CD4-positive, alpha-beta T cell treated with Interleukin-17A for 1 hour (primary cell): ENCODE results near the gene STAU1.
A peak's percentile ranks its signal among the peaks of the same experiment; 100 is the strongest.
"Not testable (repeated sequence)": the region's sequence is repeated elsewhere in the genome, so short reads cannot be mapped to it uniquely, and the experiment has no call there.

Experiments used
- DNase-seq: peaks from one replicate; pipeline ENCODE4 v3.0.0-alpha.2; 2020

Gene STAU1

DNA sequence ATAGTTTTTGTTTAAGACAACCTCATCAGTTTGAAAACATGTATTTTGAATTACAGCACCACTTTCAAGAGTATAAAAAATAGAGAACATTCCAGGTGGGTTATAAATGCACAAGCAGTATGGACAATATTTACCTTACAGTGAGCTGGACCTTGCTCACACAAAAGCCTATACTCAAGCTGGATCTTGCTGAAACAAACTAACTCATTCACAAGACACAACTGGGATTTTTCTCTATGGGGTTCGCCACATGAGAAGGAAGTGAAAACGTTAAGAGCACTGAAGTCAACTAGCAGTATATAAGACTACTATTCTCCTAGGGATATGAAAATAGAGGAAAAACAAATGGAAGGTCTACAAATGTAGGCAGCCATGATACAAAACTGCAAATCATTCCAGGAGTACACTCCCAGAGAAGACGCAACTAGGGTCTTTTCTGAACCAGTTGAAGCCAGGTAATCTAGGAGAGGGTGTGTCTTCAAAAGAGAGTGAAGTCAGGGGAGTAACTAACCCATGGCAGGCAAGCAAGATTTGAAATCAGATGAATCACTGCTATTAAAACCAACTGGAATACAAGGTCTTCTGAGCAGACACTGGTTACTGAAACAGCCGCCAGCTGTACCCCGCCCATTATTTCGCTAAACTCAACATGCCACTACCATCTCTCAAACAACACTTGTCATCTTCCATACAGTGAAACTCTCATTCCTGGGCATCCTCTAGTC, 26.5 kb downstream of the STAU1 start:
- no peak for DNase-seq

DNA sequence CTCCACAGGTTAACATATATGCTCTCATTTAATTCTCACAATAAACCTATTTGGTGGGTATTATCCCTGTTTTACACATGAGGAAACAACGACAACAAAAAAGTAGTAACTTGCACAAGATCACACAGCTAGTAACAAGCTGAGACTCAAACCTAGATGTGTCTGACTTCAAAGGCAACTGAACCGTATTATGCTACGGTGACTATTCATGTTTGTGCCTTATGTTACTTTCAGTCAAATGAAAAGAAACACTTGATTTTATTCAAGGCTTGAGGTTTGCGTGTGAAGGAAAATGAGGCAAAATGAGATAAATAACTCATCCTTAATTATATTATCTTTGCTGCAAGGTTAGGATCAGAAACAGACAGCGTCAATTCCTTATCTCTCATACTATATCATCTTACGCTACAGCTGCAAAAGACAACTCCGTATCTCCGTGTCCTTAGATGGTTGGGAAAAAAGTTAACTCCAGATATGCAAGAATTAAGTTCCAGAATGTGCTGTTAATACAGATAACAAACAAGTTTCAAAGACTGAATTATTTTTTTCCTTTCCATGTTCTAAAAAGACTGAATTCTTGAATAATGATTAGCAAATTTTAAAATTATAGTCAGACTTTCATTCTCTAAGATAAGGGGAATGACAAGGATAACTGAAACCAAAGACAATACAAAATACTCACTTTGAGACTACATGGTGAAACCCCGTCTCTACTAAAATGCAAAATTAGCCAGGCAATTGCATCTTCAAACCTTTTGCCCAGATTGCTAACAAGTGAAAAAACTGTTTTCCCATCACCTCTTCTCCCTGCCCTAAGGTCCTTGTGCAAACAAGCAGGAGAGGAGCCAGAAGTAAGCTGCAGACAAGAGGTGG, 27.8 kb downstream of the STAU1 start:
- DNase-seq, result no peak

DNA sequence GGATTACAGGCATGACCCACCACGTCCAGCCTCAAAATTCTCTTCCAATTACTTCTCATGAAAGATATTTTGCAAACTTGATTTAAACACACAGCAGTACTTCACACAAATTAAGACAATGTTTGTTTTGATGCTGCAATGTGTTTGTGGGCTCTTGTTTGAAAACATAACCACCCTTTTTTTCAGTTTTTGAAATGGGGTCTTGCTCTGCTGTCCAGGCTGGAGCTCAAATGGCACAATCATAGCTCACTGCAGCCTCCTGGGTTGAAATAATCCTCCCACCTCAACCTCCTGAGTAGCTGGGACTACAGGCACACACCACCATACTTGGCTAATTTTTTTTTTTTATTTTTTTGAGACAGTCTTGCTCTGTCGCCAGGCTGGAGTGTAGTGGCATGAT, 31.0 kb downstream of the STAU1 start:
- no peak for DNase-seq

DNA sequence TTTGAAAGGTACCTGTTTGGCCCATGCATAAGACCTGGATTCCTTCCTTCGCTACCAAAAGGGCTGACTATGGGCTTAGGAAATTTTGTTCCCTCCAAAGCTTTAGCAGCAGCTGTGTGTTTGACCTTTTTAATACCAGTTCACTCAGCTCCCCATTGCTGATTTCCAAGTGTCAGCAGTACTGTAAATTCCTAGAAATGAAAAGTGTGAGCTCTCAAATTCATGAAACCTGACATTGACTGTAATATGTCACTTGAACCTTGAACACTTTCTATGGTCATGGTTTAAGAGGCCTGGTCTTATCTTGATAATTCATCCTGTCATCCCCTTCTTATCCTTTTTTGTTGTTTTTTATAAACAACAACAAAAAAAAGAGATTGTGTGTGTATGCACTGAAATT, 31.7 kb downstream of the STAU1 start:
- no peak for DNase-seq

- DNase-seq, result no peak
Observed at GRCh38 chr20:49151436-49151835, 36.7 kb downstream of the STAU1 start.

- no peak for DNase-seq
Observed at GRCh38 chr20:49149281-49150045, 38.7 kb downstream of the STAU1 start.

DNA sequence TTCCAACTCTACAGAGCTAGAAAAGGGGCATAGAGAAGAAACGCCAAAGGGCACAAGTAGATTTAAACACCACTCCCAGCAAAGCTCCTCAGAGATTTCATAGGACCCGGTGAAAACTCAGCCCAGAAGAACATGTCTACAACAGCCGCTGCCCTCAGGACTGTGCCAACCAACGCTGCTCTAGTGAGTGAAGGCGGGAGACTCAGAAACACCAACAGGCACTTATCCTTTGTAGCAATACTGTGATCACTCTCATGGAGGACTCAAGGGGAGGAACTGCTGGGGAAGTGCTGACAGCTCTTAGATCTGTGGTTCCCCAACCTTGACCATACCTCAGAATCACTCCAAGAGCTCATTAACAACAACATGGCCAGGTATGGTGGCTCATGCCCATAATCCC, 39.5 kb downstream of the STAU1 start:
- DNase-seq, result no peak

- DNase-seq, result no peak
Observed at GRCh38 chr20:49147296-49147695, 40.8 kb downstream of the STAU1 start.

GRCh38 chr20:49146442-49147225, 41.5 kb downstream of the STAU1 start:
- no peak for DNase-seq

DNA sequence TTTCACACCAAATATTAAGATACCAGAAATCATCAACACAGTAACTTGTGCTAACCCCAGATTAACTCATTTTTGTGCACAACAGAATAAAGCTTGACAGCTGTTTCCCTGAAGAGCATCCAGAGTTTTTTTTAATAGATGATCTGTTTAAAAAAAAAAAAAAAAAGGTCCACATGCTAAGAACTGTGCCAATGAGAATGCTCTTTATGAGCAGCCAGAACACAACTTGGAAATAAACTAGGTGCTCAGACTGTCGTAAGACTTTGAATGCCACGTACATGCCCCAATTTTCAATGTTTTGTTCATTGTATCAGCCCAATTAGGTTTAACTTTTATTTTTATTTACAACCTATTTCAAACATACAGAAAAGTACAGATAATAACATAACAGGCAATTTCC, 47.3 kb downstream of the STAU1 start:
- no peak for DNase-seq

DNA sequence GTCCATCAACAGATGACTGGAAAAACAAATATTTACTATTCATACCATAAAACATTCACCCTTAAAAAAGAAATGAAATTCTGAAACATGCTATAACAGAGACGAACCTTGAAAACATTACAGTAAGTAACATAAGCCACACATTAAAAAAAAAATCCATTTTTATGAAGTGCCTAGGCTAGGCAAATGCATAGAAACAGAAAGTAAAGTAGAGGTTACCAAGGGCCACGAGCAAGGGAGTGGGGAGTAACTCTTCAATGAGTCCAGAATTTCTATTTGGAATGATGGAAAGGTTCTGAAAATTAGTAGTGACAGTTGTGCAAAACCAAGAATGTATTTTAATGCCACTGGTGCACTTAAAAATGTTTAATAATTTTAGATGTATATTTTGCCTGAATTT, 47.7 kb downstream of the STAU1 start:
- DNase-seq, result no peak

DNA sequence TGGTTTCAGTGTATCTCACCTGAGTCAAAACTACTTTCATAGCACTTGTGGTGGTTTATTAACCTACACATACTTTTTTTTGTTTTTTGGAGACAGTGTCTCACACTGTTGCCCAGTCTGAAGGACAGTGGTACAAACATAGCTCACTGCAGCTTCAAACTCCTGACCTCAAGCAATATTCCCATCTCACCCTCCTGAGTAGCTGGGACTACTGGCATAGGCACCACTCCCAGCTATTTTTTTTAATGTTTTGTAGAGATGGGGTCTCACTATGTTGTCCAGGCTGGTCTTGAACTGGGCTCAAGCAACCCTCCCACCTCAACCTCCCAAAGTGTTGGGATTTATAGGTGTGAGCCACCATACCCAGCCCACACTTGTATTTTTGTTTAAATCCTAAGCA, 49.7 kb downstream of the STAU1 start:
- DNase-seq, result no peak

DNA sequence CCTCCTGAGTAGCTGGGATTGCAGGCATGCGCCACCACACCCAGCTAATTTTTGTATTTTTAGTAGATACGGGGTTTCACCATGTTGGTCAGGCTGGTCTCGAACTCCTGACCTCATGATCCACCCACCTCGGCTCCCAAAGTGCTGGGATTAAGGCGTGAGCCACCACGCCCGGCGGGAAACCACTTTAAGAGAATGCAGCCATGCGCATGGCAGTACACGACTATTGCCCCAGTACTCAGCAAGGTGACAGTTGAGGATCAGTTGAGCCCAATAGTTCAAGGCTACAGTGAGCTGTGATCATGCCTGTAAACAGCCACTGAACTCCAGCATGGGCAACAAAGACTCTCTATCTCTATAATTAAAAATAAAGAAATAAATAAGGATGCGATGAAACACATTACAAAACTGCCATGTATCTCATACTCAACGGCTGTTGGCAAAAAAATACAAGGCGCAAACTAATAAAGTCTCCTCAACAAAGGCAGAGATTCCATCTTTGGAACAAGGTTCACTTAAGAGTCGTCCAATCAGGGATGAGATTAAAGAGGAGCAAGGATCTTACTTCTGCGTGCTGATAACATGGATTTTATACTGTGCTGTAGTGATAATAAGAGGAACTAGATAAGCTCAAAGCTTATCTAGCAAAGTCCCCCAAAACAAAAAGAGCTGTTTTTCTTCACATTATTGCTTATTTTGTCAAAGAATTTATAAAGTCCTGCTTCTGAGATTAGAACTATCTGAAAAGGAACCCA, 51.1 kb downstream of the STAU1 start:
- DNase-seq, result no peak

DNA sequence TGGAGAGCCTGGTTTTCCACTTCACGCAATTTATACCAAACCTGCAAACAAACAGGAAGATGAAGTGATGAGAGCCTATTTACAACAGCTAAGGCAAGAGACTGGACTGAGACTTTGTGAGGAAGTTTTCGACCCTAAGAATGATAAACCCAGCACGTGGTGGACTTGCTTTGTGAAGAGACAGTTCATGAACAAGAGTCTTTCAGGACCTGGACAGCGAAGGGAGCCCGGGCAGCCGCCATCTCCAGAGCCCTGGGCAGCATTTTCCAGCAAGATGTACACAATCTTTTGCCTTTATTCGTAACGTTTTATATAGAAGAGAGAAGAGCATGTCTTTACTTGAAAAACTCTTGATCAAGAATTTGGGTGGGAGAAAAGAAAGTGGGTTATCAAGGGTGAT, 53.3 kb downstream of the STAU1 start:
- DNase-seq, result not testable (repeated sequence)

- no peak for DNase-seq
Observed at GRCh38 chr20:49133571-49133970, 54.6 kb downstream of the STAU1 start.

DNA sequence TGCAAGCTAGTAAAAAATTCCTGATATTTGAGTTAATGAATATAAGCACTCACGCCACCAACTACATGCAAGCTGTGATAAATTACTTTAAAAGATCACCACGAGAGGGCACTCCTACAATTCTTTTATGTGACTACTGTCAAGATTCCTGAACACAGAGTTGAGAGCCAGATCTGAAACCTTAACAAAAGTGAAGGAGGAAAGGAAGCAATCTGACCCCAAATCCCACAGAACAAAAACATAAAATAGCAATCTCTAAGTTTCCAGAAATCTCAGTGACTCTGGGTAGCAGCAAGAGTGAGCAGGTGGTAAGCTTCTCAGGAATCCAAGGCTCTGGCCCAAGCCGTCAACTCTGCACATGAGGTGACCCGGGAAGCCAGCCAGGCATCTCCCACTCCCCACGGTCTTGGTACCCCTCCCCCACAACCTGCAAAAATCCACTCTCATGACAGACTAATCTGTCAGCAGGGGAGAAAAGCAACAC, 55.1 kb downstream of the STAU1 start:
- DNase-seq, result peak; percentile 75

GRCh38 chr20:49123982-49124381, 64.2 kb downstream of the STAU1 start:
- no peak for DNase-seq

- no peak for DNase-seq
Observed at GRCh38 chr20:49122920-49123319, 65.2 kb downstream of the STAU1 start.

- no peak for DNase-seq
Observed at GRCh38 chr20:49119988-49120387, 68.1 kb downstream of the STAU1 start.

DNA sequence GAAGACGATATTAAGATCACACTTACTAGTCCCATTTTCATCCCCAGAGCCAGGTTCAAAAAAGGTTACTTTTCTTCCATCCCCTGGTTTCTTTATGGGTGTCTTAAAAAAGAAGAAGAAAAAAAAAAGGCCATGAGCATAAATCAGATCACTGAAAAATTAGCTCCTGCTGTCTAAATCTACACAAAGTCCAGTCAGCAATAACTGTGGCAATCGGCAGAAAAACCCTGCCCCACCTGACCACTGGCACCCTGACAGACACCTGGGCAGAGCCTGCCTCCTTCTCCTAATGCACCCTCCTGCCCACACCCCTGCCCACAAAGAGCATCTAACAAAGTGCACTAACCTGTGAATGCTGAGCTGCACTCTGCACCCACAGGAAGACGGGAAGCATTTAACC, 69.8 kb downstream of the STAU1 start:
- DNase-seq, result no peak

DNA sequence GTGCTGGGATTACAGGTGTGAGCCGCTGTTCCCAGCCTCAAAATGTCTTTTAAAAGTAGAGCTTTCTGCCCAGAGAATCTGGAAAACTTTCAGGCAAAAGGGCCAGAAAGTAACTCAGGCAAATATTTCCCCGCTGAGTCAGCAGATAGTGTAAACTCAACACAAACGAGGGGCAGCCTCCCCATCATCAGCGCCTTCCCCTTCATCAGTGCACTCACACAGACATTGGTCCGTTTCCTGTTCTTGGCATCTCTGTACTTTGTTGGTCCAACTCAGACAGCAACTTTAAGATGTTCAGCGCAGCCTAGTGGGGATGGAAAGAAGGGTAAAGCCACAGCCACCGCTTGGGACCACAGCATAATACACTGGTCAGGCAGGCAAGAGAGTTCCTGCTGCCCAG, 72.6 kb downstream of the STAU1 start:
- DNase-seq, result no peak
